GM18502 (cell line): Measurements from ENCODE around the gene AIFM3.
A peak's percentile ranks its signal among the peaks of the same experiment; 100 is the strongest.

Experiments used
- ATAC-seq: cut with Tn5 transposase; IDR thresholded peaks from one replicate; pipeline ENCODE4 v1.9.1; 2021; ENCODE audit warnings: mild to moderate bottlenecking; ENCODE audit not compliant: unreplicated experiment, poor library complexity

Gene AIFM3

GRCh38 chr22:20972933-20973577, 6.0 kb downstream of the AIFM3 start:
- no peak for ATAC-seq

DNA sequence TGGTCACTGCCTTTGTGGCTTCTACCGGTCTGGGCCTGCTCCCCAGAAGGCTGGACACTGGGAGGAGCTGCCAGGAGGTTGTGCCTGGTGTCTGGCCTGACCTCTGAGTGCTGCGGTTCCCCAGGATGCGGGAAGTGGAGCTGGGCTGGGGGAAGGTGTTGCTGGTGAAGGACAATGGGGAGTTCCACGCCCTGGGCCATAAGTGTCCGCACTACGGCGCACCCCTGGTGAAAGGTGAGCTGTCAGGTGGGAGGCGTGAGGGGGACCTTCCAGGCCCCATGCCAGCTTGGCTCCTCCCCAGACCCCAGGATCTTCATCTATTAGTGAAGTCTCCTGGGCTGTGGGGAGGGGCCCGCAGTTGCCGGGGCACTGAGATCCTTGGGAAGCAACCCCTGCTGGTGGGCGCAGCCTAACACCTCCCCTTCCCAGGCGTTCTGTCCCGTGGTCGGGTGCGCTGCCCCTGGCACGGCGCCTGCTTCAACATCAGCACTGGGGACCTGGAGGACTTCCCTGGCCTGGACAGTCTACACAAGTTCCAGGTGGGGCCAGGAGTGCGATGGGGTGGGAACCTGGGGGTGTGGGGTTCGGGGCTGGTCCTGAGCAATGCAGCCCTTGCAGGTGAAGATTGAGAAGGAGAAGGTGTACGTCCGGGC, 6.7 kb downstream of the AIFM3 start:
- no peak for ATAC-seq

DNA sequence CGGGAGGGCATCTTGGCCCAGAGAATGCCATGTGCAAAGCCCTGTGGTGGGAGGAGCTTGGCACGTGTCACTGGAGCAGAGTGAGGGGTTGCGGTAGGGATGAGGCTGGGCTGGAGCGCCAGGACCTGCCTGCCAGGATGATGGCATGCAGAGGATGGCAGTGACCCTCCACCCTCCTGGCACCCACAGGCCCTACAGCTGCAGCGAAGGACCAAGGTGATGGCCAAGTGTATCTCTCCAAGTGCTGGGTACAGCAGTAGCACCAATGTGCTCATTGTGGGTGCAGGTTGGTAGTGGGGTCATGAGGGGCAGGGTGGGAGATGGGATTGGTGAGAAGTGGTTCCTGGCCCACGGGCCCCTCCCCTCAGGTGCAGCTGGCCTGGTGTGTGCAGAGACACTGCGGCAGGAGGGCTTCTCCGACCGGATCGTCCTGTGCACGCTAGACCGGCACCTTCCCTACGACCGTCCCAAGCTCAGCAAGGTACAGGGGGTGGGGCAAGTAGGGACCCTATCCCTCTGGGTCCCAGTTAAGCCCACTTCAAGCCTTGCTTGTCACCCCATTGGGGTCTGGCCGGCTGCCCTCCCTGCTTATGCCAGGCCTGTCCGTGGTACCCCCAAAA, 7.4 kb downstream of the AIFM3 start:
- ATAC-seq = no peak

DNA sequence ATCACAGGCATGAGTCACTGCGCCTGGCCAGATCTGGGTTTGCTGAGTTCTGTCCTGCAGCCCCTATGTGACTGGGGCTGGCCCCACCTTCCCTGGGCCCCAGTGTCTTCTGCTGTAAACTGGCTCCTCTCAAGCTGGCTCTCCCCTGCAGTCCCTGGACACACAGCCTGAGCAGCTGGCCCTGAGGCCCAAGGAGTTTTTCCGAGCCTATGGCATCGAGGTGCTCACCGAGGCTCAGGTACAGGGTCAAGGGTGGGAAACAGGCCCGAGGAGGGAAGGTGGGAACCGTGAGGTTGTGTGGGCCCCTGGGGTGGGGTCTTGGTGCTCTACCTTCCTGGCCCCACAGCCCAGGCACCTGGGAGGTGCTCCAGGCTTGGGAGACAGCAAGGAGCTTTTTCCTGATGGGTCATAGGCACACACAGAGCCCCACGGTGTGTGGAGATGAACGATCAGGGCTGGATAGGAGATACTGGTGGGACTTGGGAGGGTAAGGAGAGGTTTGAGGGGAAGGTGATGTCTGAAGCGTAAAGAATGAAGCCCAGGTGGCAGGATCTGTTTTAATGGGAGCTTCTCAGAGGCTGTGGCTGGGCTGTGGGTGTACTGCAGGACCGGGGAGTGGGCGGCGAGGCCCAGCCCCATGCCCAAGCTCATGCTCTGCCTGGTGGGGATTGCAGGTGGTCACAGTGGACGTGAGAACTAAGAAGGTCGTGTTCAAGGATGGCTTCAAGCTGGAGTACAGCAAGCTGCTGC, 8.7 kb downstream of the AIFM3 start:
- ATAC-seq = no peak

DNA sequence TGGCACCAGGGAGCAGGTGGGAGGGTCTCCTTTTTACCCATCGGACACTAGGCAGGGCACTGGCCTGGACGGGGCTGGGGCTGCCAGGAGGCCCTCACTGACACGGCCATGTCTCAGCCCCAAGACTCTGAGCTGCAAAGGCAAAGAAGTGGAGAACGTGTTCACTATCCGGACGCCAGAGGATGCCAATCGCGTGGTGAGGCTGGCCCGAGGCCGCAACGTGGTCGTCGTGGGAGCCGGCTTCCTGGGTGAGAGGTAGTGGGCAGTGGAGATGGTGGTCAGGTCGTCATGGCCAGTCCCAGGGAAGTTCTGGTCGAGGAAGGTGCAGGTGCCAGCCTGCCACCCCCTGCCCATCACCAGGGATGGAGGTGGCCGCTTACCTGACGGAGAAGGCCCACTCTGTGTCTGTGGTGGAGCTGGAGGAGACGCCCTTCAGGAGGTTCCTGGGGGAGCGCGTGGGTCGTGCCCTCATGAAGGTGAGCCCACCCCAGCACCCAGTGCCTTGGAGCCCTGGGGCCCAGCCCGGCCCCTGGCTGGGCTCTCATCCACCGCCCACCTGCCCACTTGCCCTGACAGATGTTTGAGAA, 9.3 kb downstream of the AIFM3 start:
- ATAC-seq = no peak

- no peak for ATAC-seq
Observed at GRCh38 chr22:20977019-20977418, 10.0 kb downstream of the AIFM3 start.

DNA sequence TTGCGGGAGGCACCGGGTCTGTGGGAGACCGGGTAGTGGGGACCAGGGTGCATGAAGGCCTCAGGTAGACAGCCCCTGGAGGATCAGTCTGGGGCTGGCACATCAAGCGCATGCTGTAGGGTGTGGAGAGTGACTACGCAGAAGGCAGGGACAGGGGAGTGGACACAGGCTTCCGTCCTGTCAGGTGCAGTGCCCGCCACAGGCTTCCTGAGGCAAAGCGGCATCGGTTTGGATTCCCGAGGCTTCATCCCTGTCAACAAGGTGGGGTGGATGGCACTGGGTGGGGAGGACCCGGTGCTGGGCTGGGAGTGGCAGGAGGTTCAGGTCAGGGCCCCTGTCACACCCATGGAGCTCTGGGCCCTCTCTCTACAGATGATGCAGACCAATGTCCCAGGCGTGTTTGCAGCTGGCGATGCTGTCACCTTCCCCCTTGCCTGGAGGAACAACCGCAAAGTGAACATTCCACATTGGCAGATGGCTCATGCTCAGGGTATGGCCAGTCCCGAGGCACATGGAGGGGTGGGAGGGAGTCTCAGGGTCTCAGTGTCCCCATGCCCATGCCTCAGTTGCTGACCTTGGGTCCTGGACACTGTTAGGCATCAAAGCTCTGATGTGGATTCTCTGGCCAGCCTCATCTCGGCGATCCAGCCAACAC, 10.6 kb downstream of the AIFM3 start:
- ATAC-seq = no peak

- no peak for ATAC-seq
Observed at GRCh38 chr22:20978419-20978818, 11.4 kb downstream of the AIFM3 start.

DNA sequence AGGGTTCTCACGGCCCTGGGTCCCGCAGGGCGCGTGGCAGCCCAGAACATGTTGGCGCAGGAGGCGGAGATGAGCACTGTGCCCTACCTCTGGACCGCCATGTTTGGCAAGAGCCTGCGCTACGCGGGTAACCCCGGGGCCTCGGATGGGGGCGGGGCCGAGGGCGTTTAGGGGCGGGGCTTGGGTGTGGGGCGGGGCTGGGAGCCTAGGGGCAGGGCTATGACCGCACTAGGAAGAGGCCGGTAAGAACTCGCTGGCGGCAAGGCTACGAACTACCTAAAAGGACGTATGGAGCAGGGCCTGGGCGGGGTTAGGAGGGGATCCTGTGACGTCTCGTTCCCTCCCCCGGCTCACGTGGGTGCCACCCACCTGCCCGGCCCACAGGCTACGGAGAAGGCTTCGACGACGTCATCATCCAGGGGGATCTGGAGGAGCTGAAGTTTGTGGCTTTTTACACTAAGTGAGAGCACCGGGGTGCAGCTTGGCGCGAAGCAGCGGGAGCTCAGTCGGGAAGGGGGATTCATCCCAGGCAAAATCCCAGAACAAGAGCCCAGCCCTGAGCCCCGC, 12.3 kb downstream of the AIFM3 start:
- ATAC-seq = no peak

- ATAC-seq = no peak
Observed at GRCh38 chr22:20979940-20980453, 12.9 kb downstream of the AIFM3 start.

DNA sequence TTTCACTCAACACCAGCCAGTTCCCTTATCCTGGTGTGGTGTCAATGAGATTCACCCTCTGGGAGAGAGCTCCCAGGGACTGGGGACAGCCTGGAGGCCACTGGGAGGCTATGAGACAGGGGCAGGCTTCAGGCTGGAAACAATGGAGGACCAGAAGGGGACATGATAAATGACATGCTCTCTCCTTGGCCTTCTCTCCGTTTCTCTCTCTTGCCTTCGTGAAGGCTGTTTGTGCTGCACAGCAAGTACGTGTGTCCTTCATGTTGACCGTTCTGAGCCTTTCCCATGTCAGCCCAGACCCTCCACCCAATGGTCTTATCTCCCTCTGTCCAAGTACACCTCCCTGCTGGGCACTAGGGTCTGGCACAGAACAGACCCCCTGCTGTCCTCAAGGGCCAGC, 13.5 kb downstream of the AIFM3 start:
- no peak for ATAC-seq

DNA sequence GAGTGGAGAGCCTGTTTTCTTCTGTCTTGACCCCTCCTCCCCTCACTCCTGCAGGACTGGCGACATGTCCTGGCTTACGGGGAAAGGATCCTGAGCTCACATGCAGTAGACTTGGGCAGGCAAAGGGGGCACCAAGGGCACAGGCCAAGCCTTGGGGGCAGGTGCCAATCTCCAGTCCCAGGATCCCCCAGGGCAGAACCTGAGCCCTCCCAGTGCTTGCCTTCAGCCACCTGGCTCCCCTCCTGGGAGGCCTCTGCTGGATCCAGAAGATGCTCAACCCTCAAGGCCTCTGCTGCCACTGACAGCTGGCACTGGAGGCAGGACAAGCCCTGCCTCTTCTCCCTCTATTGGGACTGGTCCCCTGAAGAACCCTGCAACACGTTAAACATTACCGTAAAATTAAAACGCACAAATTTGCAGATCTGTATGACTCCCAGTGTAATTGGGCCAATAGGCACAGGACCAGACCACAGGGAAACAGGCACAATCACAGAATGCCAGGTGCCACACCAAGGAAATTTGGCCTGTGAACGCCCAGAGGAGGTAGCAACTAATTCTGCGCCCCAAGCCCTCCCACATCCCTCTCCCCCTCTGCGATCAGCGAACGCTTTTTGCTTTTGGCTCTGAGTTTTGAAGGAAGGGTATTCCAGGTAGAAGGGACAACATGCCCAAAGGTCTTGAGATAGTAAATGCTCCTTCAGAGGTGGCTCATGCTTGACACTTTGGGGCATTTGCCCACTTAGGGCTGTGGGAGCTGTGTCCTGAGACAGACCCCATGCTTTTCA, 14.1 kb downstream of the AIFM3 start:
- no peak for ATAC-seq

- peak; percentile 86 for ATAC-seq
Observed at GRCh38 chr22:20981787-20982562, 14.9 kb downstream of the AIFM3 start, which contains the start of gene LZTR1. LZTR1 (plus strand) TSS chr22:20982297; CDS start chr22:20982372, 75 bp downstream.

- ATAC-seq = peak; percentile 25
Observed at GRCh38 chr22:20982563-20982882, 15.5 kb downstream of the AIFM3 start.

DNA sequence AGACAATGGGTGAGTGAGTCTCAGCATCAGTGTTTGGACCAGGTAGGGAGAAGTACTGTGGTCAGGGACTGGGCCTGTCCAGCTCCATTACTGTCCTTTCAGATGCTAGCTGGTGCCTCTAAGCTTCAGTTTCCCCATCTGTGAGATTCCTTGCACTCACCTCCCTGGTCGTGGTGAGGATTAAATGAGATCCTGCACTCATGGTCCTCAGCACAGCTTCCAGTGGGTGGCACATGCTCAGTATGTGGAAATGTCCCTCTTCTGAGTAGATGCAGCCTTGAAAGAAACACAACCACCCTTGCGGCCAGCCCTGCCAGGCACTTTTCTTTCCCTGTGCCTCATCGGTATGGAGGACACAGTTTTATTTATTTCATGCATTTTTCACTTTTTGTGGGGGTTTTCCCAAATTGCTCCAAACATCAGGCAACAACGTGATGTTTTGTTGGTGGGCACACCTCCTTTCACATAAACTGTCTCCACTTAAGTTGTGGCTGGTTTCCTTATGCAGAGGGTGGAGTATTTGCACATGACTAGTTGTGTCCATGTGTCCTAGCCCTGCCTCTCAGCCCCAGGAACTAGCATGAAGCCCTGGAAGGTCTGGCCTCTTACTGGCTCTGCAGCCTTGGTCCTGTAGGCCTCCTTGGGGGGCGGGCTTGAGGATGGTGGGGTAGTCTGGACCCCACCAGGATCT, 16.2 kb downstream of the AIFM3 start:
- no peak for ATAC-seq

DNA sequence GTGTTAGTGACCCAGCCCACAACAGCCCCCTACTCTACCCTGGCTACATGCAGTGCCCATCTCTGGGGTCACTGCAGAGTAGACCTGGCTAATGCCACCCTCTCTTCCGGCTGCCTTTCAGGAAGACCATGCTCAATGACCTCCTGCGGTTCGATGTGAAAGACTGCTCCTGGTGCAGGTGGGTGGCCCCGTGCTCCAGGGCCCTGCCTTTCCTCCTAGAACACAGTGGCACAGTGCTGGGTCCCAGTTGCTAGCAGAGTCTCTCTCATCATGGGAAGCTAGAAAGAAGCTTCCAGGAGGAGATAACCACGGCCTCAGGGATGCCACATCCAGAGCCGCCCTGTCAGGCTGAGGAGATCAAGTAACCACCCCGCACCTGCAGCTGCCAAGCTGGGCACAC, 18.7 kb downstream of the AIFM3 start:
- no peak for ATAC-seq

DNA sequence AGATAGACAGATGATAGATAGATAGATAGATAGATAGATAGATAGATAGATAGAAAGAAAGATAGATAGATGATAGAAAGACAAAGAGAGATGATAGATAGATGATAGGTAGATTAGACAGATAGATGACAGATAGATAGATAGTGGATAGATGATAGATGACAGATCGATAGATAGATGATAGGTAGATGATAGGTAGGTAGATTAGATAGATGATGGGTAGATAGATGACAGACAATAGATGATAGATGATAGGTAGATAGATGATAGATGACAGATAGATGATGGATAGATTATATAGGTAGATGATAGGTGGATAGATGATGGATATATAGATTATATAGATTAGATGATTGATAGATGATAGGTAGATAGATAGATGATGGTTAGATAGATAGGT, 19.3 kb downstream of the AIFM3 start:
- ATAC-seq = no peak

DNA sequence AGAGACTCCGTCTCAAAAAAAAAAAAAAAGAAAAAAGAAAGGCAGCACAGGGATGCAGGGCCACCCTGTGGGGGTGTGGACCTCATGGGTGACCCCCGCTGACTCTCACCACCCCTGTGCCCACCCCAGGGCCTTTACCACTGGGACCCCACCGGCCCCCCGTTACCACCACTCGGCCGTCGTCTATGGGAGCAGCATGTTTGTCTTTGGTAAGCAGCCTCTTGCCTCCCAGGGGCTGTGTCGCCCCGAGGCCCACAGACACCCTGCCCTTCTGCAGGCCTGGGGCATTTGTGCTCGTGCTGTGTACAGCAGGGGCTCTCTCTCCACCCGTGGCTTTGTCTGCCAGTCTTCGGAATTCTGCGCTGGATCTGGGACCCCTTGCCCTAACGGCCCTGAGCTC, 20.3 kb downstream of the AIFM3 start:
- ATAC-seq = no peak
